SK-N-SH treated with all-trans-retinoic acid at 6 μM for 48 hours (cell line): ENCODE measurements around the gene PLCB2.

Source experiments
- ATAC-seq: fragments of 200-7000 bp; cut with Tn5 transposase; 3 replicates; pipeline ENCODE4 v1.9.1; 2020; ENCODE audit warnings: mild to moderate bottlenecking, moderate library complexity
- ARNTL ChIP-seq: fragments of 450-650 bp; formaldehyde crosslinking; IDR thresholded peaks from 2 replicates; pipeline ENCODE4 v1.5.0; 2020; ENCODE audit warnings: low read depth, mild to moderate bottlenecking, moderate library complexity, borderline replicate concordance
- BACH2 ChIP-seq: fragments of 250-450 bp; sonication (Bioruptor Pico); IDR thresholded peaks from 2 replicates; pipeline ENCODE4 v1.9.0; 2021; ENCODE audit warnings: mild to moderate bottlenecking, borderline replicate concordance
- CREB5 ChIP-seq: fragments of 250-450 bp; sonication (Bioruptor Pico); IDR thresholded peaks from 2 replicates; pipeline ENCODE4 v1.5.1; 2020; ENCODE audit warnings: low read depth, mild to moderate bottlenecking, moderate library complexity
- CSDC2 ChIP-seq: fragments of 250-450 bp; sonication (Bioruptor Pico); IDR thresholded peaks from 2 replicates; pipeline ENCODE4 v1.5.0; 2020; ENCODE audit warnings: mild to moderate bottlenecking, moderate library complexity
- ESRRG ChIP-seq: fragments of 250-450 bp; sonication (Bioruptor Pico); IDR thresholded peaks from 2 replicates; pipeline ENCODE4 v1.6.1; 2021; ENCODE audit warnings: mild to moderate bottlenecking
- GLIS3 ChIP-seq: fragments of 250-450 bp; sonication (Bioruptor Pico); IDR thresholded peaks from 2 replicates; pipeline ENCODE4 v1.5.0; 2020; ENCODE audit warnings: mild to moderate bottlenecking, moderate library complexity
- ISL1 ChIP-seq: fragments of 250-450 bp; sonication (Bioruptor Pico); IDR thresholded peaks from 2 replicates; pipeline ENCODE4 v2.1.2; 2022; ENCODE audit warnings: mild to moderate bottlenecking, moderate library complexity
- OSR1 ChIP-seq: fragments of 250-450 bp; sonication (Bioruptor Pico); IDR thresholded peaks from 2 replicates; pipeline ENCODE4 v1.8.0; 2022; ENCODE audit warnings: moderate library complexity, mild to moderate bottlenecking, inconsistent platforms
- PATZ1 ChIP-seq: fragments of 250-450 bp; sonication (Bioruptor Pico); IDR thresholded peaks from 2 replicates; pipeline ENCODE4 v1.8.0; 2020; ENCODE audit warnings: mild to moderate bottlenecking, moderate library complexity, borderline replicate concordance
- POU6F1 ChIP-seq: fragments of 250-450 bp; sonication (Bioruptor Pico); IDR thresholded peaks from 2 replicates; pipeline ENCODE4 v1.8.0; 2021; ENCODE audit warnings: low read depth, mild to moderate bottlenecking, moderate library complexity, borderline replicate concordance
- PPARA ChIP-seq: fragments of 250-450 bp; sonication (Bioruptor Pico); IDR thresholded peaks from 2 replicates; pipeline ENCODE4 v1.5.0; 2020; ENCODE audit warnings: mild to moderate bottlenecking, borderline replicate concordance
- RARB ChIP-seq: fragments of 250-450 bp; sonication (Bioruptor Pico); IDR thresholded peaks from 2 replicates; pipeline ENCODE4 v1.8.0; 2021; ENCODE audit warnings: mild to moderate bottlenecking, moderate library complexity
- SNAI2 ChIP-seq: fragments of 250-450 bp; sonication (Bioruptor Pico); IDR thresholded peaks from 2 replicates; pipeline ENCODE4 v1.5.0; 2020; ENCODE audit warnings: mild to moderate bottlenecking, moderate library complexity
- TCF4 ChIP-seq: fragments of 250-450 bp; sonication (Bioruptor Pico); IDR thresholded peaks from 2 replicates; pipeline ENCODE4 v1.8.0; 2021; ENCODE audit warnings: mild to moderate bottlenecking, moderate library complexity, borderline replicate concordance
- TOX ChIP-seq: fragments of 250-450 bp; sonication (Bioruptor Pico); IDR thresholded peaks from 2 replicates; pipeline ENCODE4 v1.8.0; 2021; ENCODE audit warnings: mild to moderate bottlenecking, moderate library complexity, borderline replicate concordance
- TSHZ2 ChIP-seq: fragments of 250-450 bp; sonication (Bioruptor Pico); IDR thresholded peaks from 2 replicates; pipeline ENCODE4 v1.5.0; 2020; ENCODE audit warnings: mild to moderate bottlenecking, moderate library complexity
- ZC3H10 ChIP-seq: fragments of 250-450 bp; sonication (Bioruptor Pico); IDR thresholded peaks from 2 replicates; pipeline ENCODE4 v1.5.1; 2021; ENCODE audit warnings: mild to moderate bottlenecking, moderate library complexity
- ZFP3 ChIP-seq: fragments of 250-450 bp; sonication (Bioruptor Pico); IDR thresholded peaks from 2 replicates; pipeline ENCODE4 v1.5.0; 2020; ENCODE audit warnings: mild to moderate bottlenecking, moderate library complexity
- ZFP30 ChIP-seq: fragments of 450-650 bp; formaldehyde crosslinking; IDR thresholded peaks from 2 replicates; pipeline ENCODE4 v1.5.0; 2022; ENCODE audit warnings: mild to moderate bottlenecking, moderate library complexity
- ZNF565 ChIP-seq: fragments of 450-650 bp; formaldehyde crosslinking; conservative IDR thresholded peaks from 2 replicates; pipeline ENCODE4 v1.5.0; 2020; ENCODE audit warnings: low read depth, mild to moderate bottlenecking, moderate library complexity
- ZNF70 ChIP-seq: fragments of 450-650 bp; formaldehyde crosslinking; IDR thresholded peaks from 2 replicates; pipeline ENCODE4 v1.5.0; 2020; ENCODE audit warnings: mild to moderate bottlenecking, moderate library complexity
- ZNF8 ChIP-seq: fragments of 450-650 bp; formaldehyde crosslinking; IDR thresholded peaks from 2 replicates; pipeline ENCODE4 v1.5.0; 2020; ENCODE audit warnings: mild to moderate bottlenecking, moderate library complexity

Gene PLCB2

GRCh38 chr15:40310001-40310959 is 2.5 kb upstream of the PLCB2 start:
- TF ChIP-seq ZFP3 (CRISPR knock-in tag) = no peak
- no peak for TF ChIP-seq ESRRG (CRISPR knock-in tag)
- TF ChIP-seq TSHZ2 (CRISPR knock-in tag) = no peak
- TF ChIP-seq ZC3H10 = no peak
- no peak for TF ChIP-seq ISL1 (CRISPR knock-in tag)
- TF ChIP-seq TCF4 (CRISPR knock-in tag) = no peak
- TF ChIP-seq PPARA = no peak
- TF ChIP-seq CSDC2 (CRISPR knock-in tag) = no peak
- no peak for TF ChIP-seq ZNF565
- TF ChIP-seq TOX (CRISPR knock-in tag) = no peak
- no peak for TF ChIP-seq ZNF8 (CRISPR knock-in tag)
- no peak for TF ChIP-seq BACH2 (CRISPR knock-in tag)
- no peak for TF ChIP-seq RARB
- no peak for TF ChIP-seq SNAI2
- ATAC-seq = peak; percentile 89

GRCh38 chr15:40309344-40309862 is 1.7 kb upstream of the PLCB2 start:
- no peak for ATAC-seq

GRCh38 chr15:40306908-40307307 is 827 bp downstream of the PLCB2 start:
- TF ChIP-seq TSHZ2 (CRISPR knock-in tag) = no peak
- TF ChIP-seq, all 23 proteins: peak for 0
- ATAC-seq = no peak

More at GRCh38 chr15:40309344-40309862, 1.7 kb upstream of the PLCB2 start:
- no peak for TF ChIP-seq ARNTL
- no peak for TF ChIP-seq ZNF565
- TF ChIP-seq ESRRG (CRISPR knock-in tag) = no peak
- no peak for TF ChIP-seq ZNF70
- no peak for TF ChIP-seq ISL1 (CRISPR knock-in tag)

GRCh38 chr15:40306371-40306770 is 1.4 kb downstream of the PLCB2 start:
- ATAC-seq = no peak
- TF ChIP-seq TOX (CRISPR knock-in tag) (no peak), ZNF8 (CRISPR knock-in tag) (no peak), PPARA (no peak), ZFP3 (CRISPR knock-in tag) (no peak), OSR1 (no peak), ZFP30 (no peak), ARNTL (no peak), TCF4 (CRISPR knock-in tag) (no peak)

- ATAC-seq = no peak
- TF ChIP-seq ZNF565 (no peak), ZNF8 (CRISPR knock-in tag) (no peak), ARNTL (no peak), SNAI2 (no peak), POU6F1 (CRISPR knock-in tag) (no peak), ESRRG (CRISPR knock-in tag) (no peak), ZFP3 (CRISPR knock-in tag) (no peak), CSDC2 (CRISPR knock-in tag) (no peak), ZFP30 (no peak), PPARA (no peak), GLIS3 (no peak), CREB5 (CRISPR knock-in tag) (no peak), ZC3H10 (no peak), ISL1 (CRISPR knock-in tag) (no peak), PATZ1 (CRISPR knock-in tag) (no peak), TCF4 (CRISPR knock-in tag) (no peak), TOX (CRISPR knock-in tag) (no peak)
These were observed 2.5 kb downstream of the PLCB2 start for GRCh38 chr15:40305281-40305680.
